Measurements from ENCODE around the gene IL34. TPM values are rescaled to one million over a fixed set of nuclear protein-coding genes. Genes with fewer than 3 reads are reported as not detected.

Gene IL34
- total and polyA plus RNA-seq, 2 experiments from 2014 or later = 4.3 to 6.6 TPM

DNA sequence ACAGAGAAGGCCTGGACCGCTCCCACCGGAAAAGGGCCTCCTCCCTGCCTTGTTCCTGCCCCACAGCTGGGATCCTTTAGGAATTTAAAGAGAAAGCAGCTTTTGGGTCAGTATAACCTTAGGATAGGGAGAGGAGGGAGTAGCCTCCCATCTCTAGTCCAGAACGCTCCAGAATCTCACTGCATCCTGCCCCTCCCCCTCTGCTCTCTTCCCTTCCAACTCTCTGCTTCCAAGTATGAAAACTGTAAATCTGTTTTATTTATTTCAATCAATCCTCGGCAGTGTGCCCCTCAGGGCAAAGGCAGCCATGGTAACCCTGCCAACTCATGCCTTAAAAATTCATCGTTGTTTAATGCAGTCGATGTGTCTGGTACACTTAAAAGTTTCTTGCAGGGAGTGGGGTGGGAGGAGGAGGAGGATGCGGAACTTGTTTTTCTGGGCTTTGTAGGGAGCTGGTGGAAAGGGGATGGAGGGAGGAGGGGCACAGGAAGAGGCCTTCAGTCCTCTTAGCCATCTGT is 60.6 kb downstream of the IL34 start:
- no peaks in the 10 kb centered on the region for H3K36me3 Mint-ChIP-seq (ENCODE audit: low read depth)
- no peaks in the 10 kb centered on the region for H4K20me1 ChIP-seq (replicated peaks; ENCODE audit: insufficient read depth)
- no peak overlapping the region for H2AFZ ChIP-seq
- no peak for ATAC-seq
- H3K27ac ChIP-seq (ENCODE audit: low read depth) = peak overlapping the region; percentile 61; the same call in 1 of the 2 replicates
- H3K27ac Mint-ChIP-seq = peak overlapping the region; percentile 68; the same call in 1 of the 2 replicates
- no peaks in the 10 kb centered on the region for H3K27me3 ChIP-seq (ENCODE audit: insufficient read depth)
- H3K4me3 Mint-ChIP-seq = no peak overlapping the region; the same call in 2 of the 3 replicates
- peaks cover 7% of the 10 kb centered on the region; the same call in 1 of the 2 replicates for H3K4me1 ChIP-seq (ENCODE audit: insufficient read depth)
- no peaks in the 10 kb centered on the region for H3K9me2 ChIP-seq (ENCODE audit: insufficient read depth)
- no peaks in the 10 kb centered on the region; the same call in 2 of the 3 replicates for H3K9me3 Mint-ChIP-seq
- H3K79me2 ChIP-seq (replicated peaks; ENCODE audit: insufficient read depth) = no peaks in the 10 kb centered on the region
- peaks cover 54% of the 10 kb centered on the region for H3K4me1 Mint-ChIP-seq
- no peak for DNase-seq (ENCODE audit: low spot score)
- no peak overlapping the region for H3K4me3 ChIP-seq
- no peak overlapping the region for H3K4me2 ChIP-seq
- peaks cover 30% of the 10 kb centered on the region for H3K27me3 Mint-ChIP-seq (ENCODE audit: insufficient read depth, low read depth, poor library complexity)
- TF ChIP-seq CTCF (conservative IDR thresholded peaks at IDR 0.05; ENCODE audit: low read depth in 2 of 2) (no peak), NANOG (IDR thresholded peaks at IDR 0.05; ENCODE audit: borderline replicate concordance) (no peak), ZNF331 (CRISPR knock-in tag; IDR thresholded peaks at IDR 0.05; ENCODE audit: low read depth) (no peak), ZNF114 (CRISPR knock-in tag; IDR thresholded peaks at IDR 0.05) (no peak), EZH2phosphoT487 (IDR thresholded peaks at IDR 0.05; ENCODE audit: unreplicated experiment) (no peak)
- no peaks in the 10 kb centered on the region for H3K36me3 ChIP-seq (ENCODE audit: insufficient read depth)
- no peaks in the 10 kb centered on the region; the same call in 1 of the 2 replicates for H3F3A ChIP-seq (replicated peaks; ENCODE audit: low read depth)

GRCh38 chr16:70708366-70709246 is 62.2 kb downstream of the IL34 start:
- H3K27ac ChIP-seq (ENCODE audit: low read depth) = 0 out of 2 replicates have a peak overlapping the region, but pooled peaks have one; percentile 39
- H3F3A ChIP-seq (replicated peaks; ENCODE audit: low read depth) = peaks cover 6% of the 10 kb centered on the region; the same call in 1 of the 2 replicates
- peaks cover 56% of the 10 kb centered on the region for H3K4me1 Mint-ChIP-seq
- no peaks in the 10 kb centered on the region for H3K36me3 Mint-ChIP-seq (ENCODE audit: low read depth)
- no peak overlapping the region for H3K4me2 ChIP-seq
- peaks cover 22% of the 10 kb centered on the region for H3K4me1 ChIP-seq (ENCODE audit: insufficient read depth)
- H3K4me3 Mint-ChIP-seq = no peak overlapping the region
- H3K27ac Mint-ChIP-seq = peak overlapping the region; percentile 31; the same call in 1 of the 2 replicates
- H3K9me2 ChIP-seq (ENCODE audit: insufficient read depth) = no peaks in the 10 kb centered on the region
- DNase-seq (ENCODE audit: low spot score) (peak; percentile 37), ATAC-seq (peak; percentile 19)
- H3K4me3 ChIP-seq = no peak overlapping the region
- H3K36me3 ChIP-seq (ENCODE audit: insufficient read depth) = no peaks in the 10 kb centered on the region
- no peaks in the 10 kb centered on the region for H3K79me2 ChIP-seq (replicated peaks; ENCODE audit: insufficient read depth)
- no peak overlapping the region for H2AFZ ChIP-seq
- no peaks in the 10 kb centered on the region; the same call in 2 of the 3 replicates for H3K9me3 Mint-ChIP-seq
- H4K20me1 ChIP-seq (replicated peaks; ENCODE audit: insufficient read depth) = no peaks in the 10 kb centered on the region
- no peaks in the 10 kb centered on the region for H3K27me3 ChIP-seq (ENCODE audit: insufficient read depth)
- peaks cover 24% of the 10 kb centered on the region for H3K27me3 Mint-ChIP-seq (ENCODE audit: insufficient read depth, low read depth, poor library complexity)
- TF ChIP-seq ETS1 (IDR thresholded peaks at IDR 0.05) (no peak), ZNF331 (CRISPR knock-in tag; IDR thresholded peaks at IDR 0.05; ENCODE audit: low read depth) (no peak), STAT1 (IDR thresholded peaks at IDR 0.05; ENCODE audit: unreplicated experiment) (no peak), EZH2 (IDR thresholded peaks at IDR 0.05; ENCODE audit: low read depth, unreplicated experiment) (no peak), JUNB (IDR thresholded peaks at IDR 0.05; ENCODE audit: unreplicated experiment) (no peak), ZNF462 (CRISPR knock-in tag; IDR thresholded peaks at IDR 0.05) (no peak), POLR2AphosphoS5 (IDR thresholded peaks at IDR 0.05; ENCODE audit: low read depth) (no peak)

Data from GM23338 (cell line).